ENCODE data around the gene BRINP2.

GRCh38 chr1:177315261-177315660 is 144.5 kb downstream of the BRINP2 start:
- TF ChIP-seq CTCF (IDR thresholded peaks at IDR 0.05) (no peak), POLR2A (IDR thresholded peaks at IDR 0.05) (no peak)

Measured in right lobe of liver (tissue), 4 donors.